HepG2 (cell line): Measurements from ENCODE around the gene LST1. TPM values are rescaled to one million over a fixed set of nuclear protein-coding genes. Genes with fewer than 3 reads are reported as not detected.

Experiments used
- CCDC6 ChIP-seq: sonication (generic); formaldehyde crosslinking; IDR thresholded peaks from 2 replicates; pipeline ENCODE4 v1.8.1; 2022; ENCODE audit warnings: mild to moderate bottlenecking, missing genetic modification reagents, moderate library complexity
- DNMT3B ChIP-seq: conservative IDR thresholded peaks from 2 replicates; pipeline ENCODE4 v1.6.1; 2016; ENCODE audit warnings: missing biosample characterization, control low read depth
- ELF4 ChIP-seq: sonication (generic); formaldehyde crosslinking; IDR thresholded peaks from 2 replicates; pipeline ENCODE4 v1.5.0; 2020; ENCODE audit warnings: missing genetic modification reagents, mild to moderate bottlenecking, moderate library complexity, borderline replicate concordance
- ETV5 ChIP-seq: IDR thresholded peaks from 2 replicates; pipeline ENCODE4 v1.6.1; 2018; ENCODE audit warnings: missing biosample characterization, missing genetic modification reagents, inconsistent platforms, borderline replicate concordance
- GPN1 ChIP-seq: sonication (generic); formaldehyde crosslinking; IDR thresholded peaks from 2 replicates; pipeline ENCODE4 v1.5.1; 2020; ENCODE audit warnings: missing genetic modification reagents, borderline replicate concordance
- HNF4A ChIP-seq: sonication (generic); formaldehyde crosslinking; IDR thresholded peaks from 2 replicates; pipeline ENCODE4 v1.4.0; 2020; ENCODE audit warnings: missing genetic modification reagents
- KLF9 ChIP-seq: IDR thresholded peaks from 2 replicates; pipeline ENCODE4 v1.6.1; 2016; ENCODE audit warnings: low read depth
- MTF1 ChIP-seq: sonication (generic); formaldehyde crosslinking; IDR thresholded peaks from 2 replicates; pipeline ENCODE4 v1.5.0; 2020; ENCODE audit warnings: missing genetic modification reagents
- MXD4 ChIP-seq: IDR thresholded peaks from 2 replicates; pipeline ENCODE4 v1.6.1; 2016; ENCODE audit warnings: mild to moderate bottlenecking, missing biosample characterization, missing genetic modification reagents
- NFYB ChIP-seq: sonication (generic); formaldehyde crosslinking; IDR thresholded peaks from 2 replicates; pipeline ENCODE4 v1.4.0; 2020; ENCODE audit warnings: missing genetic modification reagents
- POLR2AphosphoS2 ChIP-seq: IDR thresholded peaks from 2 replicates; pipeline ENCODE4 v1.6.1; 2011; ENCODE audit warnings: low read depth, low read length, improper control_type of control experiment
- SP4 ChIP-seq: sonication (generic); formaldehyde crosslinking; IDR thresholded peaks from 2 replicates; pipeline ENCODE4 v1.8.1; 2023; ENCODE audit warnings: mild to moderate bottlenecking, missing genetic modification reagents
- SRSF4 ChIP-seq: fragments of 200-400 bp; formaldehyde crosslinking; IDR thresholded peaks from one replicate; pipeline ENCODE4 v1.6.1; 2018; ENCODE audit warnings: mild to moderate bottlenecking, low read depth, low read length, moderate library complexity; ENCODE audit not compliant: poor library complexity, severe bottlenecking
- SRY ChIP-seq: sonication (generic); formaldehyde crosslinking; IDR thresholded peaks from 2 replicates; pipeline ENCODE4 v1.8.0; 2022; ENCODE audit warnings: mild to moderate bottlenecking, missing genetic modification reagents
- TEAD2 ChIP-seq: sonication (generic); formaldehyde crosslinking; IDR thresholded peaks from 2 replicates; pipeline ENCODE4 v1.9.0; 2021; ENCODE audit warnings: missing genetic modification reagents
- TP53 ChIP-seq: sonication (generic); formaldehyde crosslinking; conservative IDR thresholded peaks from 2 replicates; pipeline ENCODE4 v1.4.0; 2020; ENCODE audit warnings: missing genetic modification reagents
- ZBTB33 ChIP-seq: sonication (generic); formaldehyde crosslinking; IDR thresholded peaks from 2 replicates; pipeline ENCODE4 v1.4.0; 2020; ENCODE audit warnings: missing genetic modification reagents
- ZNF224 ChIP-seq: sonication (generic); formaldehyde crosslinking; IDR thresholded peaks from 2 replicates; pipeline ENCODE4 v1.5.0; 2020; ENCODE audit warnings: mild to moderate bottlenecking, missing genetic modification reagents
- ZNF263 ChIP-seq: sonication (generic); formaldehyde crosslinking; IDR thresholded peaks from 2 replicates; pipeline ENCODE4 v1.4.0; 2020; ENCODE audit warnings: missing genetic modification reagents
- ZNF281 ChIP-seq: sonication (generic); formaldehyde crosslinking; IDR thresholded peaks from 2 replicates; pipeline ENCODE4 v1.4.0; 2020; ENCODE audit warnings: missing genetic modification reagents, borderline replicate concordance
- ZNF574 ChIP-seq: sonication (generic); formaldehyde crosslinking; IDR thresholded peaks from 2 replicates; pipeline ENCODE4 v1.4.0; 2020; ENCODE audit warnings: missing genetic modification reagents
- ZNF614 ChIP-seq: IDR thresholded peaks from 2 replicates; pipeline ENCODE4 v1.6.1; 2018; ENCODE audit warnings: missing biosample characterization, missing genetic modification reagents, inconsistent platforms, borderline replicate concordance
- ZNF784 ChIP-seq: sonication (generic); formaldehyde crosslinking; IDR thresholded peaks from 2 replicates; pipeline ENCODE4 v1.5.1; 2020; ENCODE audit warnings: missing genetic modification reagents, mild to moderate bottlenecking, borderline replicate concordance
- polyA plus RNA-seq, 8 experiments: library from polyadenylated mRNA; depleted of rRNA in 3 of 8; stranded (reverse) in 7 of 8; unstranded in 1 of 8; fragments of >200 nt; fragmentation: Illumina TruSeq in 4 of 8; extraction: Trizol in 4 of 8; gene quantifications; 2 replicates each; pipeline versions ENCODE4 v1.2.1 to v1.2.3, GENCODE V29; 2011 to 2016; ENCODE audit warnings: low read depth in 4 of 8, missing spikeins in 1 of 8, mixed read lengths in 1 of 8; ENCODE audit not compliant: insufficient read depth in 1 of 8
- total RNA-seq, 5 experiments: library from RNA; depleted of rRNA; stranded (reverse); fragments of >200 nt; fragmentation: Illumina TruSeq; extraction: Trizol; gene quantifications; 2 replicates each; pipeline ENCODE4 v1.2.3, GENCODE V29; 2016; ENCODE audit warnings: low read depth in 1 of 5

Gene LST1
- total and polyA plus RNA-seq, 2 of the 13 experiments (the other 11 are each of a cell fraction or from before 2014, with no cell fraction given): not detected

- TF ChIP-seq ETV5 (CRISPR knock-in tag) (no peak; the same call in 1 of the 2 replicates), MTF1 (no peak), MXD4 (CRISPR knock-in tag) (0 out of 2 replicates have a peak, but pooled peaks have one; percentile 10), SP4 (CRISPR knock-in tag) (no peak), ZBTB33 (peak; percentile 48; the same call in 1 of the 2 replicates), DNMT3B (no peak), CCDC6 (peak; percentile 54; the same call in 1 of the 2 replicates), ELF4 (CRISPR knock-in tag) (no peak), NFYB (CRISPR knock-in tag) (no peak), ZNF614 (CRISPR knock-in tag) (0 out of 2 replicates have a peak, but pooled peaks have one; percentile 27), ZNF574 (CRISPR knock-in tag) (peak; percentile 59; the same call in 1 of the 2 replicates), ZNF224 (CRISPR knock-in tag) (no peak), GPN1 (CRISPR knock-in tag) (no peak), POLR2AphosphoS2 (no peak), ZNF281 (CRISPR knock-in tag) (no peak), KLF9 (peak; percentile 51; the same call in 1 of the 2 replicates), ZNF784 (no peak), ZNF263 (CRISPR knock-in tag) (peak; percentile 97), TEAD2 (CRISPR knock-in tag) (no peak), SRSF4 (no peak), SRY (CRISPR knock-in tag) (0 out of 2 replicates have a peak, but pooled peaks have one; percentile 58), TP53 (no peak), HNF4A (CRISPR knock-in tag) (no peak)
These were observed 39.6 kb upstream of the LST1 start, which contains the start of gene ATP6V1G2 (continued) for GRCh38 chr6:31546339-31546957.
